ENCODE measurements around the gene MPP3.

DNA sequence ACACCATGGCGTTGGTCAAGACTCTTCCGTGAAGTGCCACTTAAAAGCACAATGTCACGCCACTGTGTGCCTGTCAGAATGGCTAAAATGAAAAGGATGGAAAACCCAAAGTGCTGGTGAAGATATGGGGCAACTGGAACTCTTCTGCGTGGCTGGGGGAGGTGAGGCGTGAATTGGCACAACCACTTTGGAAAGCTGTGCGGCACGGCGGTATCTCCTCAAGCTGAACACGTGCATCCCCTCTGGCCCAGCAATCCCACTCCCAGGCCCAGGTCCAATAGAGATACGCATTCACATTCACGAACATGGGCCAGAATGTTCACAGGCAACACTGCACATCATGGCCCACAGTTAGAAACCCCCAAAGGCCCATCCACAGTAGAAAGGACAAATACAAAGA lies 63.1 kb downstream of the MPP3 start:
- no peak for TF ChIP-seq EZH2 (IDR thresholded peaks at IDR 0.05)
- TF ChIP-seq, protein P1, sequence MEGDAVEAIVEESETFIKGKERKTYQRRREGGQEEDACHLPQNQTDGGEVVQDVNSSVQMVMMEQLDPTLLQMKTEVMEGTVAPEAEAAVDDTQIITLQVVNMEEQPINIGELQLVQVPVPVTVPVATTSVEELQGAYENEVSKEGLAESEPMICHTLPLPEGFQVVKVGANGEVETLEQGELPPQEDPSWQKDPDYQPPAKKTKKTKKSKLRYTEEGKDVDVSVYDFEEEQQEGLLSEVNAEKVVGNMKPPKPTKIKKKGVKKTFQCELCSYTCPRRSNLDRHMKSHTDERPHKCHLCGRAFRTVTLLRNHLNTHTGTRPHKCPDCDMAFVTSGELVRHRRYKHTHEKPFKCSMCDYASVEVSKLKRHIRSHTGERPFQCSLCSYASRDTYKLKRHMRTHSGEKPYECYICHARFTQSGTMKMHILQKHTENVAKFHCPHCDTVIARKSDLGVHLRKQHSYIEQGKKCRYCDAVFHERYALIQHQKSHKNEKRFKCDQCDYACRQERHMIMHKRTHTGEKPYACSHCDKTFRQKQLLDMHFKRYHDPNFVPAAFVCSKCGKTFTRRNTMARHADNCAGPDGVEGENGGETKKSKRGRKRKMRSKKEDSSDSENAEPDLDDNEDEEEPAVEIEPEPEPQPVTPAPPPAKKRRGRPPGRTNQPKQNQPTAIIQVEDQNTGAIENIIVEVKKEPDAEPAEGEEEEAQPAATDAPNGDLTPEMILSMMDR (IDR thresholded peaks at IDR 0.05), result no peak
- TF ChIP-seq EZH2phosphoT487 (IDR thresholded peaks at IDR 0.05), result no peak

Measured in neural progenitor cell (in vitro differentiated cells).